ENCODE results near the gene SERPINH1. TPM values are rescaled to one million over a fixed set of nuclear protein-coding genes. Genes with fewer than 3 reads are reported as not detected.
A peak's percentile ranks its signal among the peaks of the same experiment; 100 is the strongest.

The SERPINH1 gene
- total RNA-seq, 1 donor from 2014 or later, result 1,290 TPM

- Histone ChIP-seq H3K36me3 (no peaks in the 10 kb centered on the region), H3K9me3 (no peaks in the 10 kb centered on the region), H3K4me3 (no peak overlapping the region), H3K27me3 (no peaks in the 10 kb centered on the region), H3K4me1 (no peaks in the 10 kb centered on the region), H3K27ac (no peak overlapping the region)
- no peak for DNase-seq (ENCODE audit: low spot score in 2 of 2)
- intact Hi-C loops (cut with DNase I), result no loop called here
- no peak for TF ChIP-seq CTCF (IDR thresholded peaks at IDR 0.05)
These were observed 30.7 kb downstream of the SERPINH1 start for GRCh38 chr11:75592715-75593114.

DNA sequence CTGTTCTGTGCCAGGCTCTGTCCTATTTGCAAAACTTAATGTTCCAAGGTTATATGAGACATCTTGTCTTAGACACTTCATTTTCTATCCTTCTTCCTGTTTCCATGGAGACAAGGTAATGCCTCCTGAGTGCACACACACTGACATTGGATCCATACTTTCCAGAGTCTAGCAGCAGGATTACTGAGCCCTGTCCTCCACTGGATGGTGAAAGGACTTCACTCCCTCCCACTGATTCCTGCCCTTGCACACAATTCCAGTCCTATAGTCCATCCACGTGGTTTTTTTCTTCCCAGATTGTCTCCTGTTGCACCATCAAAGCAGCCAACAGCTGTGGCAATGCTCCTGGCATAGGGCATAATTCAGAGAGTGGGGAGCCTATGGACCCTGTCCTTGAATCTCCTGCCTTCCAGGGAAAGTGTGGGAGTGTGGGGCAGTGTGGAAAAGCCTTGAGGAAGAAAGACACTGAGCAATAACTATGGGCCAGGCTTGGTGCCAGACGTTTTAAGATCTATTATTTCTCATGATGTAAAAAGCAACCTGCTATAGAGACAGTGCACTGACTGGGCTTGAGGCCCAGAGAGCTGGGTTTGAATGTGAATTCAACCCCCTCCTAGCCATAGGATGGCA lies 31.3 kb downstream of the SERPINH1 start:
- no peak for TF ChIP-seq CTCF (IDR thresholded peaks at IDR 0.05)

GRCh38 chr11:75594211-75594610 lies 32.2 kb downstream of the SERPINH1 start:
- TF ChIP-seq CTCF (IDR thresholded peaks at IDR 0.05), result no peak
- no peak for DNase-seq (ENCODE audit: low spot score in 2 of 2)
- no peak overlapping the region for H3K27ac ChIP-seq
- H3K4me3 ChIP-seq, result no peak overlapping the region
- no peaks in the 10 kb centered on the region for H3K4me1 ChIP-seq
- no peaks in the 10 kb centered on the region for H3K9me3 ChIP-seq
- no peaks in the 10 kb centered on the region for H3K27me3 ChIP-seq
- no peaks in the 10 kb centered on the region for H3K36me3 ChIP-seq
- intact Hi-C loops (cut with DNase I), result no loop called here

More for the DNA sequence above, 31.3 kb downstream of the SERPINH1 start:
- Histone ChIP-seq H3K9me3 (no peaks in the 10 kb centered on the region), H3K27ac (no peak overlapping the region), H3K27me3 (no peaks in the 10 kb centered on the region), H3K36me3 (no peaks in the 10 kb centered on the region), H3K4me1 (no peaks in the 10 kb centered on the region), H3K4me3 (no peak overlapping the region)
- intact Hi-C loops (cut with DNase I), result no loop called here
- DNase-seq (ENCODE audit: low spot score in 2 of 2), result no peak

DNA sequence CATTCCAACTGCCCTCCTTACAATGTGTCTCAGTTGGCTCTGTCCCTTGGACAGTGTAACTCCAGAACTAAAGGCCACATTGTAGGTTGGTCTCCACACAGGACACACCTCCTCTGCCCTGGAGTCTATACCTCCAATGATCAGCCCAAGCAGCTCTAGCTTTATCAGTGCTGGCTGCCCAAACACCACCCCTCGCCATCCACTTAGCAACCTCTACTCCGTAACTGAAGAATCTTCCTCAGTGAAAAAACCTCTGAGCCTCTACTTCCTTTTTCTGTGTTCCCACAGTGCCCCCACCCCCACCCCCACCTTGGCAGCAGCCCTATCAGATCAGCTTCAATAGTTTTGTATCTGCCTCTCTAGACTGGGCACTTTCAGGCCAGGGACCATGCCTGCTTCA lies 33.4 kb downstream of the SERPINH1 start:
- DNase-seq (ENCODE audit: low spot score in 2 of 2), result no peak
- Histone ChIP-seq H3K4me3 (no peak overlapping the region), H3K4me1 (no peaks in the 10 kb centered on the region), H3K36me3 (no peaks in the 10 kb centered on the region), H3K9me3 (no peaks in the 10 kb centered on the region), H3K27me3 (no peaks in the 10 kb centered on the region), H3K27ac (no peak overlapping the region)
- intact Hi-C loops (cut with DNase I), result no loop called here
- no peak for TF ChIP-seq CTCF (IDR thresholded peaks at IDR 0.05)

DNA sequence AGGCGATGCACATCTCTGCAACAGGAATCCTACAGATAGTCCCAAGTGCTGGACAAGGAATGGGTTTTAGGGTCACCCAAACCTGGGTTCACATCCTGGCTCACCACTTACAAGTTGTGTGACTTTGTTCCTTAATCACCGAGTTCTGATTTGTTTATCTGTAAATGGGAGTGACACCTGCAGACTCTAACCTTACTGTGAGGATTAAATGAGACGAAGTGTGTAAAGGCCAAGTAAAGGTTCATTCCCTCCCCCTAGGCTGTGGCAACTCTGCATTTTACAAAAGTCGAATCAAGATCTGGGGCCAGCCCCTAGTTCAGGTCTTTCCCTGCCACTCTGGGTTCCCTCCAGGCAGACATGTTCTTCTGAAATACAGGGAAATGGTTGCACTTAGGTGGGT lies 34.9 kb downstream of the SERPINH1 start:
- no peak for TF ChIP-seq CTCF (IDR thresholded peaks at IDR 0.05)
- Histone ChIP-seq H3K4me1 (no peaks in the 10 kb centered on the region), H3K27me3 (no peaks in the 10 kb centered on the region), H3K27ac (no peak overlapping the region), H3K4me3 (no peak overlapping the region), H3K36me3 (no peaks in the 10 kb centered on the region), H3K9me3 (no peaks in the 10 kb centered on the region)
- DNase-seq (ENCODE audit: low spot score in 2 of 2), result no peak
- intact Hi-C loops (cut with DNase I), result no loop called here

- TF ChIP-seq CTCF (IDR thresholded peaks at IDR 0.05), result peak in 1 of 3 experiments; percentile 13
- DNase-seq (ENCODE audit: low spot score in 2 of 2), result no peak
- Histone ChIP-seq H3K9me3 (no peaks in the 10 kb centered on the region), H3K27me3 (no peaks in the 10 kb centered on the region), H3K4me3 (no peak overlapping the region), H3K36me3 (no peaks in the 10 kb centered on the region), H3K27ac (no peak overlapping the region), H3K4me1 (no peaks in the 10 kb centered on the region)
- intact Hi-C loops (cut with DNase I), result no loop called here
These were observed 35.6 kb downstream of the SERPINH1 start for GRCh38 chr11:75597636-75598035.
